OCI-M1 (cell line): Measurements from ENCODE around the gene HSFX4.
"Not testable (repeated sequence)": the region's sequence is repeated elsewhere in the genome, so short reads cannot be mapped to it uniquely, and the experiment has no call there.

ENCODE experiments used
- DNase-seq: peaks from one replicate; lab custom pipeline; 2025; lab: John Stamatoyannopoulos, UW

HSFX4 gene, protein sequence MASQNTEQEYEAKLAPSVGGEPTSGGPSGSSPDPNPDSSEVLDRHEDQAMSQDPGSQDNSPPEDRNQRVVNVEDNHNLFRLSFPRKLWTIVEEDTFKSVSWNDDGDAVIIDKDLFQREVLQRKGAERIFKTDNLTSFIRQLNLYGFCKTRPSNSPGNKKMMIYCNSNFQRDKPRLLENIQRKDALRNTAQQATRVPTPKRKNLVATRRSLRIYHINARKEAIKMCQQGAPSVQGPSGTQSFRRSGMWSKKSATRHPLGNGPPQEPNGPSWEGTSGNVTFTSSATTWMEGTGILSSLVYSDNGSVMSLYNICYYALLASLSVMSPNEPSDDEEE

DNA sequence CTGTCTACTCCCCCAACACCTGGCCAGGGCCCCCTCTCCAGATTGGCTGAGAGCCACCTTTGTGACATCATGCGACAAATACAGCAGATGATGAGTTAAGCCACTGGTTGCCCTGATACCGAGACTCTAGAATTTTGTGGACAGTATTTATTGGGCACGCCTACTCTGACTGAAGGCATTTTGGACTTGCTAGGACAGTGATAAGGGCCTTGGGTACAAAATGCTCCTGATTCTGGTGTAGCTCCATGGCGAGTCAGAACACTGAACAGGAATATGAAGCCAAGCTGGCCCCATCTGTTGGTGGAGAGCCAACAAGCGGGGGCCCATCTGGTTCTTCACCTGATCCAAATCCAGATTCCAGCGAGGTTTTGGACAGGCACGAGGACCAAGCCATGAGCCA, at the start of gene HSFX4:
Gene HSFX4 (plus strand): TSS at position 174 of the 400 bp plus-strand sequence. CDS start 72 bp downstream, at position 246.
- not testable (repeated sequence) for DNase-seq

DNA sequence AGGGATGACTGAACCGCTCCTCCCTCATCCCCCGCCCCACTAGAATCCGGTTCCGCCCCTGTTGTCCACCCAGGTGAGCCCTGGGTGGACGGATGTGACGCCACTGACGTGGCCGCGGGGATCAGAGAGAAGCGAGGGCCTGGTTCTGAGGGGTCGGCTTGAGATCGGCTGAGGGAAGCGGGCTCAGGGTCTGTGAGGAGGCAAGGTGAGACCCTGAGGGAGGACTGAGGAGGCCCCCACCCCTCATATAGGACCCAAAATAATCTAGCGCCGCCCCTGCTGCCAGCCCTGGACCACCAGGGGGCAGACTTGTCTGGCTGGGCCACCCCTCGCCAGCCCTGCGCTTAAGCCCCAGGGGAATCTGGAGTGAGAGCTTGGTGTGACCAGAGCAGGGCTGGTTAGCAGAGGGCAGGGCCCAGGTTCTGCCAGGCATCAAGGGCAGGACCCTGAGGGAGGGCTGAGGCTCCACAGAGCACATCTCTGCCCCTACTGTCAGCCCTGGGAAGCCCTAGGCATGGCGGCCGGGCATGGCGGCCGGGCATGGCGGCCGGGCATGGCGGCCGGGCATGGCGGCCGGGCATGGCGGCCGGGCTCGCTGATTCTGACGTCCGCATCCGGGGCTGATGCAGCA, 48.2 kb upstream of the HSFX4 start, which contains the start of gene MAGEA8:
Gene MAGEA8 (plus strand): TSS at position 103 of the 631 bp plus-strand sequence. CDS start 3,090 bp downstream, outside the sequence.
- no peak for DNase-seq

DNA sequence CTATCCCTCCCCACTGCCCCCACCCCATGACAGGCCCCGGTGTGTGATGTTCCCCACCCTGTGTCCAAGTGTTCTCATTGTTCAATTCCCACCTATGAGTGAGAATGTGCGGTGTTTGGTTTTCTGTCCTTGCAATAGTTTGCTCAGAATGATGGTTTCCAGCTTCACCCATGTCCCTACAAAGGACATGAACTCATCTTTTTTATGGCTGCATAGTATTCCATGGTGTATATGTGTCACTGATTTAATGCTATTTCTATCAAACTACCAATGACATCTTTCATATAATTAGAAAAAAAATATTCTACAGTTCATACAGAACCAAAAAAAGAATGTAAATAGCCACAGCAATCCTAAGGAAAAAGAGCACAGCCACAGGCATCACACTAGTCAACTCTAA, 38.5 kb upstream of the HSFX4 start:
- not testable (repeated sequence) for DNase-seq

DNA sequence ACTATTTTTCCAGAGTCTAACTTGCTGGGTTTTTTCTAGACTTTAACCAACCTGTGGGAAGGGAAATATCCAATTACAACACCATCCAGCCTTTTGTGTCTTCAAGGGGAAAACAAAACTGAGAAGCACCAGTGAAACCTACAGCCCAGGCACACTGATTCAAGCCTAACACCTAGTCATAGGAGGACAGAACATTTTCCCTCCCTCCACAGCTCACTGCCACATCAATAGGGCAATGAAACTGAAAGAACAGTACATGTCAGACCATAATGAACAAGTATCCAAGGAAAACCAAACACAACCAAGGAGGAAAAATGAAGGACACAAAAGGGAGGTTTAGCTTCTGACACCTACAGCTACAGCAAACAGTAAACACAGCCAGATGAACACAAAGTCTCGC, 30.8 kb upstream of the HSFX4 start:
- no peak for DNase-seq

DNA sequence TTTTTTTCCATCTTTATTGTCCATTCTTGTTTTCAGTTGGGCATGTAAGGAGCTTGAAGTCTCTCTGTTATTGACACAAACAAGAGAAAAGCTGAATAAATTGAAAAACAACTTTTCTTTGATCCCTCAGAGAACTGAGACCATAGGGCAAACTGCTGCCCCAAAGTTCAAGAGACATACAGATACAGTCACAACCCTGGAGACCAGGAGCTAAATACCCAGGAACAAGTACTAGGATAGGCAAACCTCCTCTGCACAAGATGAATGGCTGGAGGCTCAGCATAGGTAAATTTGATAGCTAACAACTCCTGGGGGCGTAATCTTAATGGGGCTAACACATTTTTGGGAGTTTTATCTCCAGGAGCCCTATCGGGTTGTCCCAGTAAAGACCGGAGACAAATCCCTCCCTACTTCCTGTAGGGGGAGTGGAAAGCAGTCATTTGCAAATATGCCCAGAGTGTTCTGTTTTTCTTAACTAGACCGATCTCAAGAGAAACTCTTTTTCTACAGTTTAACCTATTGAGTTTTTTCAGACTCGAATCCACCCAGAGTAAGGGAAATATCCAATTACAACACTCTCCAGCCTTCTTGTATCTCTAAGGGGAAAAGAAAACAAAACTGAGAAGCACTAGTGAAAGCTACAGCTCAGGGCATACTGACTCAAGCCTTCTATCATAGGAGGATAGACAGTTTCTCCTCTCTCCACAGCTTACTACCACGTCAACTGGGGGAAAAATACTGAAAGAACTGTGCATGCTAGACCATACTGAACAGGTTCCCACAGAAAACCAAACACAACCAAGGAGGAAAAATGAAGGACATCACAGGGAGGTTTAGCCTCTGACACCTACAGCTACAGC, 25.3 kb upstream of the HSFX4 start:
- peak; percentile 71 for DNase-seq

DNA sequence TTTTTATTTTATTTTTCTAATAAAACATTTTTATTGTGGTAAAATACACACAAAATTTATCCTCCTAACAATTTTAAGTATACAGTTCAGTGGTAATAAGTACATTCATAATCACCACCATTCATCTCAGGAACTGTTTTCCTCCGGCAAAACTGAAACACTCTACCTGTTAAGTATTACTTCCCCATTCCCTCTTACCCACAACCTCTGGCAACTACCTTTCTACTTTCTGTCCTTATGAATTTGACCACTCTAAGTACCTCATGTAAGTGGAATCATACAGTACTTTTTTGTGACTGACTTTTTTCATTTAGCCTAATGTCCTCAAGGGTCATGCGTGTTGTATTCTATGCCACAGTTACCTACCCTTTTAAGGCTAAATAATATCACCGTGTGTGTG, 21.1 kb upstream of the HSFX4 start:
- DNase-seq, result no peak

DNA sequence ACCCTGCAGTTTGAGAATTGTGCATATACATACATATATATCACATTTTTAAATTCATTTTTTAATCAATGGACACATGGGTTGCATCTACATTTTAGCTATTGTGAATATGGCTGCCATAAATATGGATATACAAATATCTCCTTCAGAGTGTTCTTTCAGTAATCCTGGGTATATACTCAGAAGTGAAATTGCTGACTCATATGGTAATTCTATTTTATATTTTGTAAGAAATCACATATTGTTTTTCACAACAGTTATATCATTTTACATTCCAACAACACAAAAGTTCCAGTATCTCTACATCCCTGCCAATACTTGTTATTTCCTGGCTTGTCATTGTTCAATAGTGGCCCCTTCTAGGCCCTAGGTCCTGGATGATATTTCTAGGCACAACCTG, 20.6 kb upstream of the HSFX4 start:
- no peak for DNase-seq

DNA sequence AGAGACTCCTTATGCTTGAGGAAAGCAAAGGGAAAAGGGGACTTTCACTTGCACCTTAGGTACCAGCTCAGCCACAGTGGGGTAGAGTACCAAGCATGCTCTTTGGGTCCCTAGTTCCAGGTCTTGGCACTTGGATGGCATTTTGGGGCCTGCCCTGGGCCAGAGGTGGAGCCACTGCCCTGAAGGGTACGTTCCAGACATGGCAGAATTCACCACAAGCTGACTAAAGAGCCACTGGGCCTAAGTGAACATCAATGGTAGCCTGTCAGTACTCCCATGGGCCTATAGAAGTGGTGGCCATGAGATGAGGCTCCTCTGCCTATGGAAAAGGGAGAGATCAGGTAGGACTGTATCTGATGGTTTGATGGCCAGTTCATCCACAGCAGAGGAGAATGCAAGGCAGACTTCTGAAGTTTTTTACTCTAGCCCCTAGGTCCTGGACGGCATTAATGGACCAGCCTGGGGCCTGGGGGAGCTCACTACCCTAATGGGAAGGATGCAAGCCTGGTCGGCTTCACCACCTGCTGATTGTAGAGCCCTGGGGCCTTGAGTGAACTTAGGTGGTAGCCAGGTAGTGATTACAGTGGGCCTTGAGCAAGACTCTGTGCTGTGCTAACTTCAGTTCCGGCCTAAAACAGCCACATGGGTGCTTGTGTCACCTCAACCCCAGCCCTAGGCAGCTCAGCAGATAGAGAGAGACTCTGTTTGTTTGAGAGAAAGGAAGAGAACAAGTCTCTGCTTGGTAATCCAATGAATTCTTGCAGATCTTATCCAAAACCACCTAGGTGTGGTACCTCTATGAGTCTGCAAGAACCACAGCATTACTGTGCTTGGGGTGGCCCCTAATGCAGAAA, 19.8 kb upstream of the HSFX4 start:
- DNase-seq, result no peak

DNA sequence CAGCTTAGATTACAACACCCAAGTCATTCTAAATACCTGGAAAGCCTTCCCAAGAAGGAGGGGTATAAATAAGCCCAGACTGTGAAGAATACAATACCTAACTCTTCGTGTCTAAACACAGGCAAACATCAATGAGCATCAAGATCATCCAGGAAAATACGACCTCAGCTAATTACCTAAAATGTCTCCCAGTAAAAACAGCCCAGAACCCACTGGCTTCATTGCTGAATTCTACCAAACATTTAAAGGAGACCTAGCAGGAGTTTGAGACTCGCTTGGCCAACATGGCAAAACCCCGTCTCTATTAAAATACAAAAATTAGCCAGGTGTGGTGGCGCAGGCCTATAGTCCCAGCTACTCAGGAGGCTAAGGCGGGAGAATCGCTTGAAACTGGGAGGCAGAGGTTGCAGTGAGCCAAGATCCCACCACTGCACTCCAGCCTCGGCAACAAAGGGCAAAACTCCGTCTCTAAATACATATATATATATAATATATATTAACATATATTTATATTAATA, 19.1 kb upstream of the HSFX4 start:
- DNase-seq, result no peak

DNA sequence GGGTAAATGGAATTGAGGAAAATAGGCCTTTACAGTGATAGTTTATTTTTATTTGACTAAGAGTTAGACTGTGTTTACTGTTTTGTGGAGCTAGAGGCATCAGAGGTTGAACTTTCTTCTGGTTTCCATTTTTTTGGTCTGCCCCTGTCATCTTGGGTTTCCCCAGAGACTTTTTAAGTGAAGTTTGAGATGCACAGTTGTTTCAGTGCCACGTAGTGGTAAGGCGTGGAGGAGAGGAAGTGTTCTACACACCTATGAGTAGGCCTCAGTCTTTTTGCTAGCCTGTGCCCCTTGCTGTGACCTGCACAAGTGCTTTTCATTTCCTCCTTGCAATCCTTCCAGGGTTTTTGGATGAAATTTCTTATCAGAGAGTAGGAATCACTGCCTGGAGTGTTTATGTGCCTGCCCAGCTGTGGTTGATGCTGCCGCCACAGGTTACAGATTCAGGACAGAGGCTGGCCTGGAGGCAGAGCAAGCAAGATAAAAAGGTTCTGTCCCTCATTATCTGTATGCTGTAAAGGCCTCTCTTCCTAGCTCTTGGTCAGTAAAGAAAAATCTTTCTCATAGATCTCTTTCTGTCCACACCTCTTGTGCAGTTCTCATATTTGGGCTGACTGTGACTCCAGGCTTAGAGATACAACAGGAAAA, 12.5 kb upstream of the HSFX4 start:
- no peak for DNase-seq

DNA sequence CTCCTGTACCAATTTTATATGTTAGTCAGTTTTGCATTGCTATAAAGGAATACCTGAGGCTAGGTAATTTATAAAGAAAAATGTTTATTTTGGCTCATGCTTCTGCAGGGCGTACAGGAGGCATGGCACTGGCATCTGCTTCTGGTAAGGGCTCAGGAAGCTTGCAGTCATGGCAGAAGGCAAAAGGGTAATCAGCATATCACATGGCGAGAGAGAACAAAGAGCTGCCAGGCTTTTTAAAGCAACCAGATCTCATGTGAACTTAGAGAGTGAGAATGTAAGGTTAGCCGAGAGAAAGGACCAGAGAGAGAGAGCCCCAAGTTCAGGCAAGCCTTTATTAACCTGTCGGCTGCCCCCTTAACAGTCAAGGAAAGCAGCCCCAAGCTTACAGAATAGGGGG, 5.5 kb upstream of the HSFX4 start:
- DNase-seq, result not testable (repeated sequence)

DNA sequence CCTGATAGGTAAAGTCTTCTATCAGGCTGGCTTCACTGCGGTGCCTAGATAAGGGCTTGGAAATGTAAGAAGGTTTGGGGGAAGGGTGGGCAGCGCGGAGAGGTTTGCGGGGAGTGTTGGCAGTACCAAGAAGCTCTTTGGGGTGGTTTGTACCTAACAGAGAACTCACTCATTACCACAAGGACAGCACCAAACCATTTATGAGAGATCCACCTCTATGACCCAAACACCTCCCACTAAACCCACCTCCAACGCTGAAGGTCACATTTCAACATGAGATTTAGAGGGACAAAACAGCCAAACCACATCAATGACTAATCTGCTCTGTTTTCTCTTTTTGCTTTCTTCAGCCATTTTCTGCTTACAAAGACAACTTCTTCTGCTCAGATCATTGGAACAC, 4.9 kb upstream of the HSFX4 start:
- not testable (repeated sequence) for DNase-seq

DNA sequence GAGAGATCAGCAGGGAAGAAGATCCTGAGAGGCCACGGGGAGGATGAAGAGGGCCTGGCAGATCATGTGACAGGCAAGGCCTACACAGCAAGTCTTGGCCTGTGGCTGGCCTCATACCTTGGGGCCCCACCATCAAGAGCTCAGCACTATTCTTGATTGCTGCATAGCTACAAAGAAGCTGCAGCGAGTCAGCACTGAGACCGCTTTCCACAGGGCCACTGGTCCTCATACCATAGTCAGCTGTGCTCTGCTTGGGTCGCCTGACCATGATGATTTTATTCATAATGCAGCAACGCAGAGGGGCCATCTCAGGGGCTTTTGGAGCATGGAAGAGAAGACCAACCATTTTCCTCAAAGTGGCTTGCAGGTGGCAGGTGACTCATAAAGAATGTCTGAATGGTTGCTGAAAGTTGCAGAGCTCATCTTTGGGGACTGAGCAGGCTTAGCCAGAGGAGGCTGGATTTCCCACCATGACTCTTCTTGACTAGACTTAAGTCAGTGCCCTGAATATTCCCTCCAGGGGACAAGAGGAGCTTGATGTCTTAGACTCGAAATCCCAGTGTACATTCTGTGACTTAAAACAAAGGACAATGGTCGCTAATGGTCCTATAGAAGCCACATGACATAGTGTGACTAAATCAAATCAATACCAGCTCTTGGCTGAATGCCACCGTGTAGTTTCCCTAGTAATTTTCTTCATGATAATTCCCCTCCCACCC, 2.0 kb upstream of the HSFX4 start:
- DNase-seq, result not testable (repeated sequence)

DNA sequence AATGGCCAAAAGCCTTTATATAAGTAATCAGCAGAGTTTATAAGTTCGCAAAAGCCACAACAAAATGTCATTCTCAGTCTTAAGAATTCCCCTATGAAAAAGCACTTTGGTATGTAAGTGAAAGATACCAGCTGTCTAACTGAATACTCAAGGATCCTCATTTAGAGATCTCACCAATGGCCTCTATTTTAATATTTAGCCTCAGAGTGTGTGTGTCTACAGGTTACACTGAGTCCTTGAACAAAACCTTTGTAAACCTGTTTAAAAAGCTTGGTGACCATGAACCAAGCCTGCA, 1.5 kb upstream of the HSFX4 start:
- DNase-seq, result not testable (repeated sequence)

DNA sequence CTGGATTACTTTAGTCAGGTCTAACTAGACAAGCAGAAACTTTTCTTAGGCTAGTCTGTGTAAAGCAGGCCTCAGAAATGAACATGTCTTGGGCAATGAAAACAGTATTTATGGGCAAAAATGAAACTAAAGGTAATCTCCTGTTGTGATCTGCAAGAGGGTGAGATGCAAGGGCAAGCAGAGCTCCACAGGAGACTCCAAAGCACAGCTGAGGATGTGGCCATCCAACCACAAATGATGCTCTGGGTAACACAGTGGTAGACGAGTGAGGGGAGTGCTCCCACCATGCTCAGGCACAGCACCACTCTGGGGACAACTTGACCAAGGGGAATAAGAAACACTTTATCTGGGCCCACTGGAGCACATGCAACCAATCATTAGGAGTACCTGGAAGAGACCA, 738 bp upstream of the HSFX4 start:
- DNase-seq, result not testable (repeated sequence)

DNA sequence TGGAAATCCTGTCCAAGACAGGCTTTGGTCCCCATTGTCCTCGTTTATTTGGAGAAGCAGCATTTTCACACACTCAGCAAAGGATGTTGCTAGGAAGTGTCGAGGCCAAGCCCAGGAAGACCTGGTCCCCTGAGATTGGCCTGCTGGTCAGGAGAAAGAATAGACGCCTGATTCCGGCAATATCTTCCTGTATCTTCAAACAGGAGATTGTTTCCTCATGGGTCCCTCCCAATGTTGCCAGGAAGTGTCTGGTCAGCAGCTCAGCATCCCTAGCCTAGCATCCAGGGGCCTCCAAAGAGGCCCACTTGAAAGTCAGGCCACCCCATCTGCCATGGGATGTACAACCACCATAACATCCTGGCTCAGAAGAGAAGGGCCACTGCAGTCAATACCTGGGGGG, 2.0 kb downstream of the HSFX4 start:
- DNase-seq, result not testable (repeated sequence)

DNA sequence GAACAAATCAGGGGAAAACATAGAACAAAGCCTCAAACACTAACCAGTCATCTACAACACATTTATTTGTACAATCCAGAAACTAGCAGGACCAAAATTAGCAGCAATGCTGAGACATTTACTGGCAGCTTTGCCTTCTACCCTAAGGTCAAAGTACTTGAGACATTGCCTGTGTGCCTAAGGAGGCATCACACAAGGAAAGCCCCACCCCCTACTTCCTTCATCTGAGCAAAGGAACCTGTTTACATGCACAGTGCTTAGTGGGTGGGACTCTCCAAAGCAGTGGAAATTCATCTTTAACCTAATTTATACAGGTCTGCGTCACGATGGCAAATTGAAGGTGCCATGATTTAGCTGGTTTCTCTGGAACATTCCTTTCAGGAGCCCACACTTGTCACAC, 2.8 kb downstream of the HSFX4 start:
- DNase-seq, result not testable (repeated sequence)

DNA sequence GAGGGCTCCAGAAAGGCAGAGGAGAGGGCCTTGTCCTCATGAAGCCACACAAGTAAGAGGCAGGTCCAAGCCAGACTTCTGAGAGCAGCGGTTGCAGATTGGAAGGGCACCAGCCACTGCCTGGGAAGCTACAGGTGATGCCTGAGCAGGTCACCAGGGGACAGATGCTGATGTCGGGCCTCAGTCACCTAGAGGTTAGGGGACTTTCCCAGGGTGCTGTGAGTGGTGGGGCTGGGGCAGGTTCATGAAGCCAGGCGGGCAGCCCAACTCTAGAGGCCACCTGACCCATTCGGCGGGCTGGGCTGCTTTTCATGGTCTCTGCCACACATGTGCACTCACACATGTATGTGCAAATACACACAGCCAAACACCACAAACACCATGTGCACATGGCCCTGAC, 3.6 kb downstream of the HSFX4 start:
- not testable (repeated sequence) for DNase-seq

DNA sequence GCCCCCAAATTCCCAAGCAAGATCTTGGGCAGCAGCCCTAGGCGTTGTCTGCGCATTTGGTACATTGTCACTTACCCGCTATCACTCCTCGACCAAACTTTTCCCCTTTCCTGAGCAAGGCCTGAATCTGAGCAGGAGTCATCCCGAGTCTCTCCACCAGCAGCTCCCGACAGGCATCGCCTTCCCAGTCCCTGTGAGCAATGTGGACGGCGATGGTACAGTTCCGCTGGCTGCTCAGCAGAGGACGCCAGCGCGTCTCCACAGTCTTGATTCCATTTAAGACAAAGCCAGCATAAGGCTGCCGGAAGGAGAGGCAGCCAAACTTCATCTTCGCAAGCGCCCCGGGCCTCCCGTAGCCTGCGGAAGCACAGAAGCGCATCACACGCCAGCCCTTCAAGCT, 4.2 kb downstream of the HSFX4 start:
- DNase-seq, result not testable (repeated sequence)

DNA sequence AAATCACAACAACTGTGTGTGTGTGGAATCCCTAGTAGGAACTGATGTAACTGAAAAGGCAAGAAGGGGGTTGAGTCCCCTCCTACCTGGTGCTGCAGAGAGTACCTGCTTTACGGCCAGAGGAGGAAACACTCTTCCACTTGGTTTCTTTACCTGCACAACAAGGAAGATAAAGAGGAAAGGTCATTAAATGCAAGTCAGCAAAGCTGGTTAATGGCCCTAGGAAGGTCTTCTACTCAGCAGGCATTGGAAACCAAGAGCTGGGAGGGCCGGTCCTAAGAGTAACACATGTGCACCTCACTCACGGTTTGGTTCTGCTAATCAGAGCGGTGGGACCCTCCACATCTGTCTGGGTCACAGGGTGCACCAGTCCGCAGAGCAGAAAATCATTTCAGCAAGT, 8.0 kb downstream of the HSFX4 start:
- not testable (repeated sequence) for DNase-seq
